Stimulated activated CD4-positive, alpha-beta T cell treated with anti-CD3 and anti-CD28 coated beads, TNF-alpha, amount 100 ng/mL, for 24 hours (primary cell): Measurements from ENCODE around the gene ADGRL3.

Experiments used
- DNase-seq, 3 experiments: peaks; one replicate each; pipeline ENCODE4 v3.0.0-alpha.2; 2020; ENCODE audit warnings: low read depth in 3 of 3

Gene ADGRL3

DNA sequence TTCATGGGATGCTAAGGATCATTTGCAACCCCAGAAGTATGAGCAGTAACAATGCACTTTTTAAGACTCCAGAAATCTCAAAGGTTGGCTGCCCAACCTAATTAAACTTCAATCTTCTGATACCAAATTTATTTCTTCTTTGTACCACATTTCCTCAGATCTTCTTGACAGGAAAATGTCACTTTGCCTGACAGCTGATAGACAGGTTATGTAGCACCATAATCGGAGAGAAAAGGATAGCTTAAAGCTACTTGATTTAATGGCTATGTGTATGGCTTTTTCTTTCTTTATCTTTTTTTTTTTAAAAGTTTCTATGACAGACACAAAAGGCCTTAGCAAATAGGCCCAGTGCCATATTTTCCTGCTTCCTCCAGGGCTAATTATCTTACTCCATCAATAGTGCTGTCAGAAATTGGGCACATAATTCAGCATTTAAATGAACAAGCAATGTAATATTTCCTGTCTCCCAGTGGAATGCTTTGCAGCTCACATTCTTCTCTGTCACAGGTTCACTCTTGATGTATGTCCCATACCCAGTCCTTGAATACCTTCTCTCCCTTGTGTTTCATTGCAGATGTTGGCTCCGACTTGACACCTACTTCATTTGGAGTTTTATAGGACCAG is 795.7 kb downstream of the ADGRL3 start:
- no peak for DNase-seq

GRCh38 chr4:61996943-61997342 is 796.8 kb downstream of the ADGRL3 start:
- no peak for DNase-seq

GRCh38 chr4:61997831-61998230 is 797.7 kb downstream of the ADGRL3 start:
- DNase-seq = no peak

DNA sequence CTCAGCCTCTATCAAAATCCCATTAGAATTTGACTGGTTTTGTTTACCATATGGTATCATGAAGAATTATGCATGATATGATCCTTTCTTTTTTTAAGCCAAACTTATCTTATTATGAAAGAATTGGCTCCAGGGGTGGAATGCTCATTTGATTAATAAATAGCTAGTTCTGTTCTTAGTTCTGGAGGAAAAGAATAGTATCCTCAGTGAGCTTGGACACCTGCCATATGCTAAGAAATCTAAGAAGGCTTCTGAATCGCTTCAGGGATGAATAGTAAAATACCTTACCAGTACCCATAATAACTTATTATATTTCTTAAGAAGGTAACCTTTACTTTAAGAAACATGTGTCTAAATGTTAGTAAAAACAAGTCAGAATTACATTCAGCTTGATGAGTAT is 803.6 kb downstream of the ADGRL3 start:
- DNase-seq = no peak

DNA sequence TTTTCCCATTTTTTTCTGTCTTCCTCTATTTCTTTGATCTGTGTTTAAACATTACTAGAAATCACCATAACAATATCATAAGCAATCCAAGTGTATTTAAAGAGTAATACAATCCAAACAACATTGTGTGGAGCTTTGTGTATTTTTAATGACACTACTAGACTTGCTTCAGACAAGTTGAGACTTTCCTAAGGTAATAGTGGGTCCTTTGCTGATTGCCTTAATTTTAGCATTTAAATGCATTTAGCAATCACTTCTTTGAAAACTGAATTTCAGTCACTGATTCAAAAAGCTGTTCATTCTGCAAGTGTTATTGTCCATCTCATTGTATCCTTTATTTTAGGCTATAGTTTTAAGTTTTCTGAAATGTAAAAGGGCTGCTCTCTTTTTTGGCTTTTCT is 804.8 kb downstream of the ADGRL3 start:
- no peak for DNase-seq

- DNase-seq = no peak
Measured at GRCh38 chr4:62006108-62006507, 806.0 kb downstream of the ADGRL3 start.

DNA sequence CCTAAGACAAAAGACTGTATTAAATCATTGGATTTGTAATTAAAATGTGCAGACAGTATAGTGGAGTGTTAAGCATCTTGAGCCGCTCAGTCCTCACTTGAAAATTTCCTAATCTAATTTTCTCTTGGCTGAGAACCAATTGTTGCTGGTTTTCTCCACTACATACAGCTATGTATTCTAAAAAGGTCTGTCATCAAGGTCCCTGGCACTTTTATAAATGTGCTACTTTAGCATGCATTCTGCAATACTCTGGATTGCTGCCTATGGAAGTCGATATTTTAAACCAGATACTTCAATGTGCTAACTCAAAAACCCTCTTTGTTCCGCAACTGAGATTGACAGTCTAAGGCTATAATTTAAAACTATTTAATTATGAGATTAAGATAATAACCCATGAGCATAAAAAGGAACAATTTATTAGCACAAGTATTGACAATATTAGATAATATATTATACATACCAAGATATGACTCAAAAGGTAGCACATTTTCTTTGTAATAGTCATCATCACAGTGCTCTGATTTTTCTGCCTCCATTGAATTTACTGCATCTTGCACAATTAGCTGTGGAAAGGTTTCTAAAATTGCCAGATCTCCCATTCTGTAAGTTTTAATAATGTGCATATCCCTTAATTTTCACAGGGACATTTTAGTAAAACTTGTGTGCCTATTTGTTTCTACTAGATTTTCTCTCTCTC is 815.1 kb downstream of the ADGRL3 start:
- DNase-seq = no peak

DNA sequence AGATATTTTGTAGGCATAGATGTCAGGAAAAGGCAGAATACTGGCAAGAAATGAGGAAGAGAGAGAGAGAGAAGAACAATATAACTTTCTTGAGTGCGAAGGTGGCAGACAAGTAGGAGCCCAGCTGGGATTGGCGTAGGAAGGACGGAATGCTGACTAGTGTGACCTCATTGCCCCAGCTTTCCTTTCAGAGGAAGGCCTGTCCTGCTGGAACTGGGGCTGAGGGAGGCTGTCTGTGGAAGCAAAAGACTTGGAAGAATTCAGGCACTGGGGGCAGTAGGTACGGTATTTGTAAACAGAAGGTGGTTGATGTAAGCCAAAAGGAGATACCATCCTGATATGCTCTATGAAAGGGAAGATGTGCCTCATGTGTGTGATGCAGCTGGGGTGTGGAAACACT is 818.4 kb downstream of the ADGRL3 start:
- DNase-seq = no peak

DNA sequence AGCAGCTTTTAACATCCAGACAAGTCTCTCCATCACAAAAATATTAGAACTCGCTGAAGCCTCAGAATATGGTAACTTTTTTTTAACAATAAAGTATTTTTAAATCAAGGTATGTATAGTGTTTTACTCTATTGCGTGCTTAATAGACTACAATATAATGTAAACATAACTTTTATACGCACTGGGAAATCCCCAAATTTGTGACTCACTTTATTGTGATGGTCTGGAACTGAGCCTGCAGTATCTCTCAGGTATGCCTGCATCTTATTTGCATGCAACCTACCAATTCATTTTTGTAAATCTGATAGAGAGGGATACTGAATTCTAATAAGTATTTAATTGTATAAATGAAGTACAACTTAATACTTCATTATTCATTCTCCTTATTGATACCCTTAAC is 823.5 kb downstream of the ADGRL3 start:
- no peak for DNase-seq

DNA sequence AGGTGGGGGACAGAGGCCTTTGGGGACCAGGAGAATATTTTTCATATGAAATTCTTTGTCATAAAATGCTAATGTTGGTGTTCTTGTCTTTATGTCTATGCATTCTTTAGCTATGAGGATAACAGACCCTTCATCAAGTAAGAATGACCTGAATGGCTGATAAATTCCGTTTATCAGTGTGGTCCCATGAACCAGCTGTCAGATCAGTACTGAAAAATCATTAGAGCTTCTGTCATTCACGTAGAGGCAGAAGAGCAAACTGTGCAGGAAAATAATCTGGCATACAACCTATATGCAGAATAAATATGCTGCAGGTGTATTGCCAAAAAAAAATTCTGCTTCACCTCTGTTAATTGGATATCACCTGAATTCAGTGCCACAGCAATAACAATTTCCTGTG is 828.6 kb downstream of the ADGRL3 start:
- DNase-seq = no peak

DNA sequence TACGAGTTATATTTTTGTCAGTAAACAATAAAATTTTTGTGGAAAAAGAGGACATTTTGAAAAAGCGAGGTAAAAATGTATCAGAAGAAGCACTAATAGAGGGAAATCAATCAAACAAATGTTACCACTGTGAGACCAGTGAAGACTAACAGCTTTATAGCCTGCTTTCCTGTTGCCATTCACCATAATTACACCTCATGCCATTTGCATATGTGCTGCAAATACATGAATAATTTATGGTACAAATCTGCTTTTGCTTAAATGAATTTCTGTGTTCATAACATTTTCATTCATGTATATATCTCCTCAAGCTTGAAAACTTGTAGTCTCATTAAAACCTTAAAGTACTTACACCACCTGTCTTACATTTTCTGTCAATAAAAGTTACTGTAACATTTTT is 830.8 kb downstream of the ADGRL3 start:
- DNase-seq = no peak

- no peak for DNase-seq
Measured at GRCh38 chr4:62037571-62037970, 837.4 kb downstream of the ADGRL3 start.

DNA sequence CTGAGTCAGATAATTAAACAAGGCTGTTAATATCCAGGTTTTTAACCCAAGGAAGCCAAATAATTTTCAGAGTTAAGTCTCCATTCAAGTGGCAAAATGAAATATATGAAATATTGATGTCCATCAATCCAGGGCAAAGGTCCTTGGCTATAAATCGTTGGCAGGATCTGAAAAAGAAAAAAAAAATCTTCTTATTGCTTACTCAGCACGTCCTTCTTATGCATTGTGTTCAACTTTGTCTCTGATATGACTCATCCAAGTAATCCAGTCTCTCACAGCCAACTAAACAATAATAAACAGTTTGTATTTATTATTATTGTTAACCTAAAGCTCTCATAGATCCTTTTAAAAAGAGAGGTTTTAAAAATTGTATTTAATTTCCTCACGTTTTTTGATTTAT is 851.2 kb downstream of the ADGRL3 start:
- DNase-seq = no peak

DNA sequence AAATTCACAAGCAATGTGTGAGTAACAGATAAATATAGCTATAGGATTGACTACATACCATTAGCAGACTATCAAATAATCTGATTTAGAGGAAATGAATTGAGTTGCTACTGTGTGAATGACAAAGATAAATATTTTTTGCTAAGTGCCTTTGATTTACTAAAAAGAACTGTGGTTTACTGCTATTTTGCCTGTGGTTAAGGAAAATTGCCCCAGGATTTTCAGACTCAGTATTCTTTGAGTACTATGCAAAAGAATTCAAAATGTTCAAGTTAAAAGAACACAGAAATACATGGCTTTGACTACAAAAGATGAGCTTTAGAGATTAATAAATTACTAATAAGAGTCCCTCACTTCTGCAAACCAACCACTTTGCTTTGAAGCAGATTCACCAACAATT is 853.8 kb downstream of the ADGRL3 start:
- no peak for DNase-seq

- no peak for DNase-seq
Measured at GRCh38 chr4:62057031-62057430, 856.9 kb downstream of the ADGRL3 start.

- DNase-seq = no peak
Measured at GRCh38 chr4:62058571-62058970, 858.4 kb downstream of the ADGRL3 start.

GRCh38 chr4:62070291-62070852 is 870.2 kb downstream of the ADGRL3 start:
- DNase-seq = no peak

DNA sequence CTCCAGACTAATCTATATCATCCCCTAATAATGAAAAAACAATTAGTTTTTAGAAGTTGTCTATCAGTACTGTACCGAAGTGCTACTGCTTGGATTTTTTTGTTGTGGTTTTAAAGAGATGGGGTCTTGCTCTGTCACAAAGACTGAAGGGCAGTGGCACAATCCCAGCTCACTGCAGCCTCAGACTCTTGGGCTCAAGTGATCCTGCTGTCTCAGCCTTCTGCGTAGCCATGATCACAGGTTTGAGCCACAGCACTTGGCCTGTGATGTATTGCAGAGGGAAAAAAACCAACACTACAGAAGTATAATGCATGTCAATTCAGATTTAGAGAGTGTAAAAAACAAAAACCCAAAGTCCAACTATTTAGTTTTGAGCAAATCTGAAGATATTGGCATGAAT is 875.0 kb downstream of the ADGRL3 start:
- DNase-seq = no peak

DNA sequence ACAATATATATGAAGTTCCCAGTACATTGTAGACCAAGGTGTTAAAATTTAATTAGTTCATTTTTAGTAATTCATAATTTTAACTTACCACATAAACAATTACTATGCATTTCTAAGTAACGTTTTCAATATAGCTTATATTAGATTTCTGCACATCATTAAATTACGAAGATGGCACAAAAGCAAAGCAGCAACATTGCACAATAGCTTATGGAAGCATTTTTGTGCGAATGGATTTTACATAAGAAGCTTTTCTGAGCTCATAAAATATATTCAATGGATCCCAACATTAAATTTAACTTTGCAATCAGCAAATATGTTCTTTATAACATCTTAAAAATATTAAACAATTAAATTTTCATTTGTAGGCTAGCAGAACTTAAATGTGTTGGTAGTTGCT is 875.4 kb downstream of the ADGRL3 start:
- DNase-seq = no peak

GRCh38 chr4:62077406-62077805 is 877.3 kb downstream of the ADGRL3 start:
- DNase-seq = no peak

DNA sequence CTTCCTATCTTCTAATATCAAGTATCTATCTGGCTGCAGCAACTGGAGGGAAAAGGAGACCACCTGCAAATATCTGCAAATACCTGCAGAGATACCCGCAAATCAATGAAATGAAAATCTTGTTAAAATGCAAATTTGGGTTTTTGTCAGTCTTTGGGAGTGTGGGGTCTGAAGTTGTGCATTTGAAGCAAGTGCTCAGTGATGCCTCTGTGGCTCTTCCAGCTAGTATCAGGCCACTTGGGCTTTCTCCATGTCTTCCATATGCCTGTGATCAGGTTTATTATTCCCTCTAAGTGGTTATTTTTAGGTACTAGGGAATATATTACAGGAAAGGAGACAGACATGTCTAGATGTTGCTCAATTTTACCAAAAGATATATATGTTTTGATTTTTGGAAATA is 880.3 kb downstream of the ADGRL3 start:
- no peak for DNase-seq

DNA sequence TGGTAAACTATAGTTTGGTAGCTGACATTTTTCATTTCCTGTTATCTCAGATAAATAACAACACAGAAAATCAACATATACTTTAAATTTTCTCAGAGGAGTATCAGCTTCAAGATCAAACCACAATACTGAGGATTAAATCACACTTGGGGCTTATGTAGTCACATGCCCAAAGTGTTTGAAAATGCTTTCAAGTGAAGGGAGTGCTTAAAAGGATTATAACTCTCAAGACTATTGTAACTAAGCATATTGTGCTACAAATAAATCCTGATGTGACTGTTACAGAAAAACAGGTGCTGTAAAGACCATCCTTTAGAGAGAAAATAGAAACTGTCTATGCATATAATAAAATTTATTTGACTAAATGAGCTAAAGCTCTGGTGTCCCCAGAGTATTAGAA is 887.6 kb downstream of the ADGRL3 start:
- DNase-seq = no peak

GRCh38 chr4:62093735-62094134 is 893.6 kb downstream of the ADGRL3 start:
- no peak for DNase-seq

DNA sequence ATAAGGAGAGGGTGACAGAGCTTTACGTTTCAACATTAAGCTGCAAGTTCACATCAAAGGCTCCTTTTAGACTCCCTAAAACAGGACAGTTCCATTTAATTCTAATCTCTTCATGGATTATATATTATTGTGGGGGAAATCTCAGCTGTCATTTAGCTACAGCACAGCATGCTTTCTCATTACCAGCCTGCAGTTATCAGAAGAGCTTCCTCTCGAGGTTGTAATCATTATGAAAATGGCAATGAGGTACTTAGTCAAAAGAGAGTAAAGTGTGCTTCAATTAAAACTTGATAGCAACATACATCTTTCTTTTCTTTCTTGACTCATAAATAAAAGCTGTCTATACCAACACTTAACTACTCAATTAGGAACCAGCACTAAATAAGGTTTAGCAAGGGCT is 896.8 kb downstream of the ADGRL3 start:
- DNase-seq = no peak
